ENCODE results near the gene SLC9A4. TPM values are rescaled to one million over a fixed set of nuclear protein-coding genes. Genes with fewer than 3 reads are reported as not detected.
A peak's percentile ranks its signal among the peaks of the same experiment; 100 is the strongest.

The SLC9A4 gene, protein sequence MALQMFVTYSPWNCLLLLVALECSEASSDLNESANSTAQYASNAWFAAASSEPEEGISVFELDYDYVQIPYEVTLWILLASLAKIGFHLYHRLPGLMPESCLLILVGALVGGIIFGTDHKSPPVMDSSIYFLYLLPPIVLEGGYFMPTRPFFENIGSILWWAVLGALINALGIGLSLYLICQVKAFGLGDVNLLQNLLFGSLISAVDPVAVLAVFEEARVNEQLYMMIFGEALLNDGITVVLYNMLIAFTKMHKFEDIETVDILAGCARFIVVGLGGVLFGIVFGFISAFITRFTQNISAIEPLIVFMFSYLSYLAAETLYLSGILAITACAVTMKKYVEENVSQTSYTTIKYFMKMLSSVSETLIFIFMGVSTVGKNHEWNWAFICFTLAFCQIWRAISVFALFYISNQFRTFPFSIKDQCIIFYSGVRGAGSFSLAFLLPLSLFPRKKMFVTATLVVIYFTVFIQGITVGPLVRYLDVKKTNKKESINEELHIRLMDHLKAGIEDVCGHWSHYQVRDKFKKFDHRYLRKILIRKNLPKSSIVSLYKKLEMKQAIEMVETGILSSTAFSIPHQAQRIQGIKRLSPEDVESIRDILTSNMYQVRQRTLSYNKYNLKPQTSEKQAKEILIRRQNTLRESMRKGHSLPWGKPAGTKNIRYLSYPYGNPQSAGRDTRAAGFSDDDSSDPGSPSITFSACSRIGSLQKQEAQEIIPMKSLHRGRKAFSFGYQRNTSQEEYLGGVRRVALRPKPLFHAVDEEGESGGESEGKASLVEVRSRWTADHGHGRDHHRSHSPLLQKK
- 10 to 100 TPM in 2 of 4 donors, 1 to 10 TPM in 1, under 1 TPM in 1; 0.05 to 10.7 (median 9.4) TPM for polyA plus RNA-seq (ENCODE audit: insufficient read length in 4 of 4)

DNA sequence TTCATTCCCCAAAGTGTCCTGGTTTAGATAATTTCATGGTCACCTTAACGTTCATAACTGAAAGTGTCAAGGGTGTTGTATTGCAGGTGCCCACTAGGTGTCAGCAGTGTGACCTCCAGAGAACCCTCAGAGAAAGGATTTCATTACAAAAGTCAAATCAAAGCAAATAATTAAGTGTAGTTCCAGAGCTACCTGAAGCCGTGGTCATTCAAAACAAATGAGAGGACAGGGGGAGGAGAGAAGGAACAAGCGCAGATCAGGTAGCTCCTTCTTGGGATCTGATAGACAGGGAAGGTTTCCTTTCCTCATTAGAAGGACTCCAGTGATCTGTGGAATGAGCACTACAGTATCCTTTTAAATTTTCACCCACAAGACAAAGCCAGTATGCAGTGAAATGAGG is at the start of gene SLC9A4:
SLC9A4 (plus strand) TSS at position 207 of the 400 bp plus-strand sequence. CDS start 534 bp downstream, outside the sequence.
- DNase-seq (ENCODE audit: low read depth in 4 of 4, low spot score in 3 of 4), result peak in 3 of 4 donors; percentile 24 to 29 (median 27)

DNA sequence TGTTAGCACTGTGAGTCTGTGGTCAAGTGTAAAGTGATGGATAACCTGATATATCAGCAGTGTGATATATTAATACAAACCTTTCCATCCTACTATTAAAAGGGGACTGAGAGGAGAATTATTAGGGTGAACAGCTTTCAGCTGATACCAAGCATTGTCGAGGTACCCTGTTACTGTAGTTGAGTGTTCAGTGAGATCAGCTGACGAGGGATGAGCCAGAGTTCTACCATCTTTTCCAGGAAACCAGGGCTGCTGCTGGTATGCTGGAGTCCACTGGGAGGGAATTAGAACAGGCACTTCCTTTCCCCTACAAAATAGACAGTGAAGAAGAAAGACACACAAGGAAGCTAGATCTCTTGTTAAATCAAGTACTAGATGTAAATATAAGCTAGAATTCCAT is 49.7 kb upstream of the SLC9A4 start:
- DNase-seq (ENCODE audit: low read depth in 4 of 4, low spot score in 3 of 4), result no peak

DNA sequence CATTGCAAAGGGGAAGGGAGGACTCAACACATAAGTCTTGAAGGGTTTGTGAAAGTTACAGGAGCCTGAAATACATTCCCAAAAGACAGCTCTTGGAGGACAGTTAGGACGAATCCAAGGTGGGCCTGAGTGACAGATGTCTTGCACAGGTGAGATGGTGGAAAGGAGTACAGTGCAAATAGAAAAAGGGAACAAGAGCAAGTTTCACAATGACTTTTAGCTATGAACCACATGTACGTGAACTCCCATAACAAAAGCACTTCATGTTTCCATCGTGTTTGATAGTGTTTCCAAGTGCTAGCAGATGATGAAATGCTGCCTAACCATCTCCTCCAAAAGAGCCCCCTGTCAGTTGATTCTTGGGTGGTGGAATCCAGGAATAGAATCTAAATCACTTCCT is 48.3 kb upstream of the SLC9A4 start:
- DNase-seq (ENCODE audit: low read depth in 4 of 4, low spot score in 3 of 4), result no peak

DNA sequence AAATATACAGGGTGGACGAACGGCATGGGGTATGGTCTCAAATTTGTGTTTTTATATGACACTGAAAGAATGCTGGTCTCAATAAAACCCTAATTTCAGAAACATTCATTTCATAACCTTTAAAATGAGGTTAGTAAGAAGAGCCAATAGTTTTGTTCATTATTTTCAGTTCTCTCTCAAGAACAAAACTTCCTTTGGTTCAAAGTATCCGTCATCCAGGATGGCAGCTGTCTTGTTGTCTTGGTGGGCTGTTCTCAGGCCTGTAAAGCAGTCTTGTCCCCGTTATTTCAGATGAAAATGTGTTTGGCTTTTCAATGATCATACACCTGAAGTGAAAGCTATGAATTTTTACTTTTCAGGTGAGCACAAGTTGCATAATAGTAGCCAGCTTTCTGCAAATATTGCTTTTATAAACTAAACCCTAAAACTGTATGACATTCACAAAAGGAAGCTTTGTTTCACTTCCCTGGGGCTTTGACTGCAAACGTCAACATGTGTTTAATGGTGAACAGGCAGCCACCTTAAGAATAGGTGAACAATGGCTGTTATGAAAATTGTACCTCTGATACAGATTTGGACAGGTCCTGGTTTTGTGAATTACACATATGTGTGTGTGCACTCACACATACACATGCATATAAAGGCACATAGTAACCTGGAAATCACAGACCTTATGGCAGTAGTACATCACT is 47.4 kb upstream of the SLC9A4 start:
- no peak for DNase-seq (ENCODE audit: low read depth in 4 of 4, low spot score in 3 of 4)

DNA sequence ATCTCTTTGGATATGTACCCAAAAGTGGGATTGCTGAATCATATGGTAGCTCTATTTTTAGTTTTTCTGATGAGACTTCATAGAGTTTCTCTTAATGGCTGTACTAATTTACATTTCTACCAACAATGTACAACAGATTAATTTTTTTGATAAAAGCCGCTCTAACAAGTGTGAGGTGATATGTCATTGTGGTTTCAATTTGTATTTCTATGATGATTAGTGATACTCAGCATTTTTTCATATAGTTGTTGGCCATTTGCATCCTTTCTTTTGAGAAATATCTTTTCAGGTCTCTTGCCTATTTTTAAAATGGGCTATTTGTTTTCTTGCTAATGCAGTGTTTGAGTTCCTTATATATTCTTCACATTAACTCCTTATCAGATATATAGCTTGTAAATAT is 45.8 kb upstream of the SLC9A4 start:
- no peak for DNase-seq (ENCODE audit: low read depth in 4 of 4, low spot score in 3 of 4)

DNA sequence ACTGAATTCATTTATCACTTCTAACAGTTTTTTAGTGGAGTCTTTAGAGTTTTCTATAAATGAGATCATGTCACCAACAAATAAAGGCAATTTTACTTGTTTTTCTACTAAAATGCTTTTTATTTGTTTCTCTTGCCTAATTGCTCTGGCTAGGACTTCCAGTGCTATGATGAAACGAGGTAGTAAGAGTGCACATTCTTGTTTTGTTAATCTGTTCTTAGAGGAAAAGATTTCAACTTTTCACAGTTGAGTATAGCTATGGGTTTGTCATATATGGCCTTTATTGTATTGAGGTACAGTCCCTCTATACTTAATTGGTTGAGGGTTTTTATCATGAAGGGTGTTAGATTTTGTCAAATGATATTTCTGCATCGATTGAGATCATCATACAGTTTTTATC is 44.5 kb upstream of the SLC9A4 start:
- no peak for DNase-seq (ENCODE audit: low read depth in 4 of 4, low spot score in 3 of 4)

DNA sequence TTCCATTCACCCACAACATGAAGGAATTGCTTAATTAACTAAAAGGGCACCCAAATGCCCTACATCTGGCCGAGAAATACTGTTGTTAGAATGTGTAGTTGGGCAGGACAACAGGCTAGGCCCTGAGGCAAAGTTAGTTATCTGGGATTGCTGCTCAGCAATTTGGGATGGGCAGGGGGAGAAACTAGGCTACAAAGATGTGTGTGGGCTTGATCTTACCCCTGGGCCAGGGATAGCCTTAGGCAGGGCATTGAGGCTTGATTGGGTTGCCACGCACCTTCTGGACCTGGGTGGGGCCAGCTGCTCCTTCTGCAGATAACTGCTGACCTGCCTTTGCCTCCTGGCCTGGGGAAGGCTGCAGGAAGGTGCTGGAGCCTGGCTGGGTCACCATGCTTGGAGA is 40.6 kb upstream of the SLC9A4 start:
- DNase-seq (ENCODE audit: low read depth in 4 of 4, low spot score in 3 of 4), result no peak

DNA sequence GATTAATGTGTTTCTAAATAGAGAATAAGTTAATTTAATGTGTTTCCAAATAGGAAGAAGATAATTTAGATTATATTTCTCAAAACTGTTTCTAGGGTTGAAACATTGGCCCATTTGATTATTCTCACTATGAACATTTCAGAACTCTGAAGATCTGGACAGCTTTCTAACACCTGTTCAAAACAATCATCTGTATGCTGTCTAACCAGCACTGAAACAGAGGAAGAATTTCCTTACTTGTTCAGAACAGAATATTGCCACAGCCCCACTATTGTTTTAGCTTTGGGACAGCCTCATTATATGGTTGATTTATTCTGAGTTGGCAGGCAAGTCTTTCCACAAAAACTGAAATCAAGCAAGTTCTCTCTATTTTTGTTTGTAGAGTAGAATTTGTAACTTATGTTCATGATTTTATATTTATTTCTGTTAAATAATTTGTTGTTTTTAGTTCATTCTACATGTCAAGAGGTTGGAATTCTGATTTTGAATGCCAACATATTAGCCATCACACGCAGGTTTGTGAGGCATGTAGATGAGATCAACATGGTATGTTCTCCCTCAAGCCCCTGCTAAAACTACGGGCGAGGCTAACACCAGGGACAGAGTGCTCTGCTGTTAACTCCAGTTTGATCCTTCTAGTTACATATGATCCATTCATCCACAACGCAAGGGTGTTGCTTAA is 38.9 kb upstream of the SLC9A4 start:
- no peak for DNase-seq (ENCODE audit: low read depth in 4 of 4, low spot score in 3 of 4)

DNA sequence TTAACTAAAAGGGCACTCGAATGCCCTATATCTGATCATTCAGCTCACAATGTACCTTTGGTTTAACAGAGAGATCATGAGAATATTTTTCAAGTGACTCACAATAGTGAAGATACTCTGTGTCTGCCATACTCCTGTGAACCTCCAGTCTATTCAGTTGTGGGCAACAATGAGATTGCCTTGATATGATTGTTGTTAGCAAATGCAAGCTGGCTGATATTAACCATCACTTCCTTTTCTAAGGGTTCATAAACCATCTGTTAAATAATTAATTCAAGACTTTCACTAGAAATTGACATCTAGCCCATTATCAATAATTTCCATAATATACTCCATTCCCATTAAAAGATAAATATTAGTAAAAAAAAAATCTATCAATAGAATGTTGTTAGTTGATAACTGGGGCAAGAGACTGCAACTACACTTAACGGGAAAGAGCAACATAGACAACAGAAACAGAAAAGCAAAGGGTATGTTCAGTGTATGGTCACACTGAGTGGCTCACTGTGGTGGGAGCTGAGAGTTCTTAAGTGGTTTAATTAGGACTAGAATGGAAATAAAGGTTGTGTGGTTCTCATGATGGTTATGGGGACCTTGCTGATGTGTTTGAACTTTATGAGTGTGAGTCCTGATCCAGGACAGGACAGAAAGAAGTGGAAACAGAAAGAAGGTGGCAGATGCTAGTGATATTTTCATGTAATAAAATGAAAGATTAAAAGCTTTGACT is 38.2 kb upstream of the SLC9A4 start:
- no peak for DNase-seq (ENCODE audit: low read depth in 4 of 4, low spot score in 3 of 4)

DNA sequence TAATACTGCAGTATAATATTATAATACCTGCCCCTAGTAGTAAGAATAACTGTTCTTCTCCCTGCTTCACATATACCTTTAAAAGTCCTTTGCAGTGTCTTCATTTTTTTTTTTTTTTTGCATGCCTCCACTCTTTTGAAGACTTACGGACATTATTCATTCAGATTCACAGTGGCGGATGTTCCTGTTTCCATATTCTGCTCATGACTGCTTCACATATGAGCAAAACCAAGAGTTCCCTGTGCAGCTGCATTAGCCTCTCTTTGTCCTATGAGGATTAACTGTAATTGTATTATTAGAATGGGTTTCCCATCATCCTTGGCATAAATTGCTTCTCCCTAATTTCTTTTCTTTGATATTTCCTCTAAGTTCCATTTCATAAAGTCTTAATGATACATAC is 37.3 kb upstream of the SLC9A4 start:
- DNase-seq (ENCODE audit: low read depth in 4 of 4, low spot score in 3 of 4), result no peak

DNA sequence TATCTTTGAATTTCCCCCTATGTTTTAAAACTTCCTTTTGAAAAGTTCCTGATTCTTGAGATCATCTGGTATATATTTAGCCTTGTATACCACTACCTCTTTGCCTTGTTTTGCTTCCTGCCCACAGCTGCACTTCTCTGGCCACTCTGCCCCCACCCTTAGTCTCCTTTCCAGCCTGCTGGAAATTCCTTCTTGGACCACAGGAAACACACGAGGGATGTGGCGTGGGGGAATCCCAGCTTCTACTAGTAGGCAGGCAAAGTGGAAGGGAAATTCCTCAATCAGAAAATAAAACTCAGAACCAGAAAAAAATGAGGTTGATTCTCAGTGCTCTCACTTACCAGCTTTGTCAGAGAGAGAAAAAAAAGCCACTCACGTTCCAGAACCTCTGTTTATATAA is 36.7 kb upstream of the SLC9A4 start:
- DNase-seq (ENCODE audit: low read depth in 4 of 4, low spot score in 3 of 4), result no peak

DNA sequence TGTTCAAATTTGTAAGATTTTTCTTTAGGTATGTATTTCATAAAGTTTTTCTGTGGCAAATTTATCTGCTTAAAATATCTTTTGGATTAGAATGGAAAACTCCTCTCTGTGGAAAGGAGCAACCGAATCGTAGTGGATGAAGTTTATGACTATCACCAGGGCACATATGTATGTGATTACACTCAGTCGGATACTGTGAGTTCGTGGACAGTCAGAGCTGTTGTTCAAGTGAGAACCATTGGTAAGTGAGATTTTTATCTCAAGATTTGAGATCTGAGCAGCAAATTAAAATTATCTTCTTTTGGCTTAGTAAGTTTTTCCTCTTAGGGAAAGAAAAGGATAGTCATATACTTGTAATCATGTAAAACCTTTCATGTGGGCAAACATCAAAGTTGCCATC is 35.9 kb upstream of the SLC9A4 start:
- no peak for DNase-seq (ENCODE audit: low read depth in 4 of 4, low spot score in 3 of 4)

DNA sequence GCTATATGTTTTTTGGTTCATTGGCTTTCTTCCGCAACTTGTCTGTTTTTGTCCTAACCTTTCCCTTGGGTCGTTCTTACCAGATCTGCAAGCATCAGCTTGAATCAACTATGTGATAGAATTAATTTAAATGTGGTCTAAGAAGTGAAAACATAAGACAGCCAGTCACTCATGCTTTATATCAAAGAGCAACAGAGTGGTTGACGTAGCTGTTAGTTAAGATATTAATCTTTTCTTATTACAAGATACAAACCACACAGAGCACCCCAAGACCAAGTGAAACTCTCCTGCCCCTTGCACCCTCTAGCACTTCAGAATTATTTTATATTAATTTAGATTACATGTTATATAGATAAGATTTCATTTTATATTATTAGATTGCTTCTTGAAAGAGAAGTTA is 34.9 kb upstream of the SLC9A4 start:
- no peak for DNase-seq (ENCODE audit: low read depth in 4 of 4, low spot score in 3 of 4)

DNA sequence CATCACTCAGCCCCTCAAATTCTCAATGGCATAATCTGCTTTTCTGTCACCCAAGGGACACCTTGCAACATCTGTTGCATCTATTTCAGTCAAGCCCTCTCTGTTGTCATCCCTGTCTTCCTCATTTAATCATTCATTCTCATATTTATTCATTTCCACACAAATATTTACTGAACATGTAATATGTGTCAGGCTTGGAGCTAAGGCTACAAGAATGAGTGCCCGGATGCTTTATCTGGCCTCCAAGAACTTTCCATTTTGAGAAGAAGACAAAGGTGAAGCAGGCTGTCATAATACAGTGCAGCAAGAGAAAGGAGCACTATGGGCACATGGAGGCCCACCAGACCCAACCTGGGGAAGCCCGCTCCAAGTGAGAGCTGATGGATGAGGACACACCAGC is 34.4 kb upstream of the SLC9A4 start:
- DNase-seq (ENCODE audit: low read depth in 4 of 4, low spot score in 3 of 4), result no peak

DNA sequence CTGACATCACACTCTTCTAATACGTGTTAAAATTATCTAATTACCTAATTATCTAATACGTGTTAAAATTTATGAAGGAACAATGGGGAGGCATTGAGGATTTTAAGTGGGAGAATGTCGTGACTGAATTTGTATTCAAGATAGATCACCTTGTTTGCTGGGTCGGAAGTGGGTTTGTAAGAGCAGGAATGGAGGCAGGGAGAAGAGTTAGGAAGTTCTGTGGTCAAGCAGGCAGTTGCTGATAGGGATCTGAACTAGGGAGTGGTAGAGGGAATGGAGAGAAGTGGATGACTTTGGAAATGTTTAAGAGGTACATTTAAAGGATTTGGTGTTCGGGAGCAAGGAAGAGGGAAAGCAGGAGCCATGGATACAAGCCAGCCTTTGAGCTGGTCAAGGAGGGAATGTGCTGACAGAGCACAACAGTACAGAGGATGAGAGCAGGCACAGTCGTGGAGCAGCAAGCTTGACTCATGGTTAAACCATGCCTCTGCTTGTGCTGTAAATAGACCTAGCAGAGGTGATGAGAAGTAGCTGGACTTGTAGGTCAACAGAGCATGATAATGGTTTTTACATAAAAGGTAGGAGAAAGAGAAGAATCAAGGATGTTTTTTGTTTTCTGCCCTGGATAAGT is 33.8 kb upstream of the SLC9A4 start:
- DNase-seq (ENCODE audit: low read depth in 4 of 4, low spot score in 3 of 4), result no peak

DNA sequence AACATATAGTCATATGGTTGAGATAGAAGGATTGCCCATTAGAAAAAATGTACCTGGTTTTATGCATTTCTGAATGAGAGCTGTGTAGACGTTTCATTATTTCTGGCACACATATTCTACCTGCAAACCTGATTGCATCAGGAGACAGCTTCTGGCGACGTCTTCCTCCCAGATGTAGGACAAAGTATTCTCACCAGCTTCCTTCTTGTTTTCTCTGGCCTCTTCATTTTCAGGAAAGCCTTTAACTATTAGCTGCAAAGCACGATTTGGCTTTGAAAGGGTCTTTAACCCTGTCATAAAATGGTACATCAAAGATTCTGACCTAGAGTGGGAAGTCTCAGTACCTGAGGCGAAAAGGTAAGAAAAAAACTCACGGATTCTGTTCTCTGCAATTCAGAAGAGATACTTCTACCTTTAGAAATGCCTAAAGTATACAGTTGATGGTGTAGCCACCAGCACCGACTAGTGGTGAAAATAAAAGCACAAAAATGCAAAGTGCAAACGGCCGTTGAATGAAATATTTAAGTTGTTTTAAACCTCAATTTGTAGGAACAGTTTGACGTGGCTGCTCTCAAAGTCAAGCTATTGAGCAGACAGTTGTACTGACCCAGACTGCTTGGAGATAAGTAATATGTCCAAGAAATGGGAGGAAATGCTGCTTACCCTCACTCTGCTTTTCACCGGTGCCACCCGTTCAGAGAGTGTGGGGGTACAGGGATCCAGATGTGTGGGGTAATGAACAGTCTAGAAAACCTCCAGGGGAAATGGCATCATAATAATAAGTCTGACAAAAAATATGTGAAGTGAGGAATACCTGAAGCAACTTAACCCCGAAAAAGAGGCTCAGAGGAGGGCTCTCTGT is 29.8 kb upstream of the SLC9A4 start:
- DNase-seq (ENCODE audit: low read depth in 4 of 4, low spot score in 3 of 4), result peak in 1 of 4 donors; percentile 10

DNA sequence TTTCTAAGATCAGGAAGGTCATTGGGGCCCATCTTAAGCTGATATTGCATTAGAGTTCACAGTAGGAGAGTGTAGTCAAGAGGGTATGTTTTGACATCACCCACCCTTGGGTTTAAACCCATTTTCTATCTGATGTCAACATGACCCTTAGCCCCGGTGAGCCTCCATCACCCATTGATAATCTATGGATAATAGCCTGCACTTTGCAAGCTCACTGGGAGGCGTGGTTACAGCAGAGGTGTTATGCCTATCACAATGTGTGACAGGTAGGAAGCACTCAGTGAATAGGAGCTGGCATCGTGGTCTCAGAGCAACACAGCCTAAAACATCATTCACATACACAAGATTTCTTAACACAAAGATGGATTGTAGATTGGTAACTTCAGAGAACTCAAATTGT is 28.8 kb upstream of the SLC9A4 start:
- no peak for DNase-seq (ENCODE audit: low read depth in 4 of 4, low spot score in 3 of 4)

DNA sequence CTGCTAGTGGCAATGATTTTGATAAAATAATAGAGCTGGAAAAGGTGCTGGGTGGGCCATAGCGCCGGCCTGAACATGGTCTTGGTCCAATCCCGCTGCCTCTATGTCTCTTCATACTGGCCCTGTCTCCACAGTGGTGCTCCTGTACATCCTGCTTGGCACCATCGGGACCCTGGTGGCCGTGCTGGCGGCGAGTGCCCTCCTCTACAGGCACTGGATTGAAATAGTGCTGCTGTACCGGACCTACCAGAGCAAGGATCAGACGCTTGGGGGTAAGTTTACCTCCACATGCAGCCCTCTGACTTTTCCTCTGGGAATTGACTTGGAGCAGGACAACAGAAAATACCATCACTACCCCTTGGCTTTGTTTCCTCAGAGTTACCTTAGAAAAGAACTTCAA is 26.1 kb upstream of the SLC9A4 start:
- no peak for DNase-seq (ENCODE audit: low read depth in 4 of 4, low spot score in 3 of 4)
